Sigmoid colon (tissue), 7 donors: ENCODE data around the gene BCAS3. TPM values are rescaled to one million over a fixed set of nuclear protein-coding genes. Genes with fewer than 3 reads are reported as not detected.

Source experiments
- DNase-seq: peaks from one replicate; pipeline ENCODE4 v3.0.0-alpha.2; 2019
- H3K27ac ChIP-seq, 4 donors: fragments of 200-600 bp; sonication (generic); one replicate each; pipeline ENCODE4 v1.5.1; 2016 to 2019; ENCODE audit warnings: mild to moderate bottlenecking in 1 of 4
- H3K27me3 ChIP-seq, 3 donors: fragments of 200-600 bp; sonication (generic); one replicate each; pipeline ENCODE4 v1.5.1; 2019; ENCODE audit warnings: mild to moderate bottlenecking in 1 of 3
- H3K36me3 ChIP-seq, 4 donors: fragments of 200-600 bp; sonication (generic); one replicate each; pipeline ENCODE4 v1.5.1; 2016 to 2019
- H3K4me1 ChIP-seq, 4 donors: fragments of 200-600 bp; sonication (generic); one replicate each; pipeline ENCODE4 v1.5.1; 2017 to 2019
- H3K4me3 ChIP-seq, 4 donors: fragments of 200-600 bp; sonication (generic); one replicate each; pipeline ENCODE4 v1.5.1; 2017 to 2019; ENCODE audit warnings: mild to moderate bottlenecking in 2 of 4, moderate library complexity in 1 of 4
- H3K9me3 ChIP-seq, 4 donors: fragments of 200-600 bp in 3 of 4; sonication (generic) in 3 of 4; one replicate each; pipeline versions ENCODE4 v1.5.1 to v1.6.1; 2013 to 2019
- CTCF ChIP-seq, 4 experiments: fragments of 450-650 bp in 3 of 4; fragments of 200-600 bp in 1 of 4; IDR thresholded peaks; one replicate each; pipeline ENCODE4 v1.5.1; 2016 to 2019; ENCODE audit warnings: antibody characterized with exemption in 4 of 4, mild to moderate bottlenecking in 3 of 4, moderate library complexity in 2 of 4
- EP300 ChIP-seq, 4 donors: sonication (generic); formaldehyde crosslinking; IDR thresholded peaks; one replicate each; pipeline ENCODE4 v1.6.1; 2017; ENCODE audit warnings: antibody characterized with exemption in 4 of 4
- POLR2A ChIP-seq, 2 donors: fragments of 450-650 bp; IDR thresholded peaks; one replicate each; pipeline ENCODE4 v1.6.1; 2016; ENCODE audit warnings: antibody characterized with exemption in 2 of 2, mild to moderate bottlenecking in 2 of 2, moderate library complexity in 2 of 2
- POLR2AphosphoS5 ChIP-seq, 4 donors: sonication (generic); formaldehyde crosslinking; IDR thresholded peaks; one replicate each; pipeline ENCODE4 v1.6.1; 2017; ENCODE audit warnings: antibody characterized with exemption in 4 of 4
- WGBS, 2 donors: extraction: QIAGEN DNeasy Blood & Tissue Kit; methylation state at CpG; one replicate each; pipeline ENCODE4 v1.1.7; 2013; 5-methylcytosine and 5-hydroxymethylcytosine counted together
- intact Hi-C: fragments of 100-400 bp; cut with DNase I; formaldehyde crosslinking; loops from one replicate; pipeline ENCODE4 v1.15.1; 2023
- polyA plus RNA-seq, 3 donors: library from polyadenylated mRNA; stranded (reverse); fragments of 200-250 nt; gene quantifications; one replicate each; pipeline ENCODE4 v1.2.3, GENCODE V29; 2013
- total RNA-seq, 4 donors: library from RNA; depleted of rRNA; stranded (reverse); fragments of >200 nt; gene quantifications; one replicate each; pipeline ENCODE4 v1.1.0, GENCODE V29; 2016
- donor health status: healthy with polysubstance abuse.
- donor health status: Bipolar disorder and iron deficiency.
- donor health status: healthy.

The BCAS3 gene
- total and polyA plus RNA-seq, 7 donors = 6.3 to 38.5 (median 28.5) TPM

- no peaks in the 10 kb centered on the region for H3K9me3 ChIP-seq
- no peak overlapping the region for H3K4me3 ChIP-seq
- WGBS, 2 donors = 8 to 48% methylated on average over 1 of the region's 1 CpG
- no peaks in the 10 kb centered on the region for H3K27me3 ChIP-seq
- intact Hi-C loops = loop anchor here (10.0 kb wide), 1 partner anchor 207 kb away; no protein-coding TSS in a partner anchor
- H3K27ac ChIP-seq = no peak overlapping the region
- peak; percentile 78 for DNase-seq
- H3K36me3 ChIP-seq = peaks cover 0 to 20% (median 0%) of the 10 kb centered on the region in 4 donors
- H3K4me1 ChIP-seq = peaks cover 0 to 22% (median 9%) of the 10 kb centered on the region in 4 donors
- peak in 2 of 4 donors; percentile 70 to 75 for TF ChIP-seq POLR2AphosphoS5 (IDR thresholded peaks at IDR 0.05)
- peak in 3 of 4 experiments; percentile 24 to 44 (median 32) for TF ChIP-seq CTCF (IDR thresholded peaks at IDR 0.05)
- no peak for TF ChIP-seq EP300 (IDR thresholded peaks at IDR 0.05)
- TF ChIP-seq POLR2A (IDR thresholded peaks at IDR 0.05) = no peak
These were observed 35.8 kb upstream of the BCAS3 start for GRCh38 chr17:60641810-60642220.

DNA sequence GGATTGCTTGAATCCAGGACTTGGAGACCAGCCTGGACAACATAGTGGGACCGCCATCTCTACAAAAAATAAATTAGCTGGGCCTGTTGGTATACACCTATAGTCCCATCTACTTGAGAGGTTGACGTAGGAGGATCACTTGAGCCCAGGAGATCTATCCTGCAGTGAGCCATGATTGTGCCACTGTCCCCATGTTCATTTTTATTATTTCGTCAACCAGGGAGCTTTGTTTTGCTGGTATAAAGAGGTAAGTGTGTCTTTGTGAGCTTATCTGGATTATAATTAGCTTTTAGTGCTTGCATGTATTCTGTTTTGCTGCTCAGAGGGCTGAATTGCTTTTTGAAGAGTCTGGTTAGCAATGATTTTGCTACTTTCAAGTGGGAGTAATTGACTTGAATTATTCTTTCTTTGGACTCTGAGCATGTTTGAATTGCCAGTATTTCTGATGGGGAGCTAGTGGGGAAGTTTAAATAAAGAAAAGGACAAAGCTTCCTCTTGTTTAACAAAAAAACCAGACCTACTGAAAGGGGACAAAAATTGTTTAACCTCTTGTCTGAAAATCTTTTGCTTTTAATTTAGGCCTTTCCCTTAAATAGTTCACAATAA, 31.6 kb upstream of the BCAS3 start:
- Histone ChIP-seq H3K9me3 (no peaks in the 10 kb centered on the region), H3K27ac (no peak overlapping the region), H3K27me3 (no peaks in the 10 kb centered on the region), H3K4me1 (peaks cover 0 to 19% (median 9%) of the 10 kb centered on the region in 4 donors), H3K4me3 (no peak overlapping the region), H3K36me3 (peaks cover 8 to 41% (median 21%) of the 10 kb centered on the region in 4 donors)
- 77 to 92% methylated on average over 3 of the region's 3 CpGs for WGBS, 2 donors
- TF ChIP-seq POLR2A (IDR thresholded peaks at IDR 0.05) (no peak), EP300 (IDR thresholded peaks at IDR 0.05) (no peak), POLR2AphosphoS5 (IDR thresholded peaks at IDR 0.05) (no peak), CTCF (IDR thresholded peaks at IDR 0.05) (no peak)
- intact Hi-C loops = loop anchor here (10.0 kb wide), 1 partner anchor 211 kb away; no protein-coding TSS in a partner anchor
- no peak for DNase-seq

DNA sequence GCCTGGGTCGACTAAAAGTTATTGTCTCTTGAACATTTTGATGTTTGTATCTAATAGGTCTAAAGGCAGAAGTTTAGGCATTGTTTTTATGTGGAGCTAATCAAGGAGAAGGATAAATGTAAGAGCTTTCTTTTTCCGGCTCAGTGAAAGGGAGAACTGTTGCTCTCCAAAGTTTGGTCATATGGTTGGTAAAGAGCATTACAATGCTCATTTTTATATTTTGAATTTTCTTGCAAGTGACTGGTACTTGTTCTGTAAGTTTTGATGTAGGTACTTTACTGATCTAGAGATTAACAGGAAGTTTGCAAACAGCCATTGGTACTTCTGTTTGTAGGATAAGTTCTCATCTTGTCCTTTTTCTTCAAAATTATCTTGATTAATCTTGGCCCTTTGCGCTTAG, 30.9 kb upstream of the BCAS3 start:
- Histone ChIP-seq H3K36me3 (peaks cover 8 to 48% (median 21%) of the 10 kb centered on the region in 4 donors), H3K4me3 (no peak overlapping the region), H3K9me3 (no peaks in the 10 kb centered on the region), H3K27ac (no peak overlapping the region), H3K4me1 (peaks cover 0 to 17% (median 7%) of the 10 kb centered on the region in 4 donors), H3K27me3 (no peaks in the 10 kb centered on the region)
- DNase-seq = no peak
- intact Hi-C loops = loop anchor here (10.0 kb wide), 1 partner anchor 212 kb away; no protein-coding TSS in a partner anchor
- no peak for TF ChIP-seq EP300 (IDR thresholded peaks at IDR 0.05)
- WGBS, 2 donors = 68 to 77% methylated on average over 3 of the region's 3 CpGs

DNA sequence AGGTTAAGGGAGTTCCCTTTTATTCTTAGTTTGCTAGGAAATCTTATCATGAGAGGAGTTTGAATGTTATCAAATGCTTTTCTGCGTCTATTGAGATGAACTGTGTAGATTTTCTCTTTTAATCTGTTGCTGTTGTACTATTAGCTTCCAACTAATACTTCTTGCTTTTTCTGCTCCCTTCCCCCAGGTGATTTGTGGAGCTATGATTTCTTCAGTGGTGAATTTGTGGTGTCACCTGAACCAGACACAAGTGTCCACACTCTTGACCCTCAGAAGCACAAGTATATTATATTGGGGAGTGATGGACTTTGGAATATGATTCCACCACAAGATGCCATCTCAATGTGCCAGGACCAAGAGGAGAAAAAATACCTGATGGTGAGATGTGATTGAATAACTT, 29.9 kb upstream of the BCAS3 start:
- 98 to 100% methylated on average over 1 of the region's 1 CpG for WGBS, 2 donors
- Histone ChIP-seq H3K36me3 (peaks cover 8 to 51% (median 21%) of the 10 kb centered on the region in 4 donors), H3K27me3 (no peaks in the 10 kb centered on the region), H3K27ac (no peak overlapping the region), H3K9me3 (no peaks in the 10 kb centered on the region), H3K4me3 (no peak overlapping the region), H3K4me1 (peaks cover 0 to 10% (median 5%) of the 10 kb centered on the region in 4 donors)
- DNase-seq = no peak
- no peak for TF ChIP-seq POLR2AphosphoS5 (IDR thresholded peaks at IDR 0.05)
- intact Hi-C loops = loop anchor here (10.0 kb wide), 1 partner anchor 213 kb away; no protein-coding TSS in a partner anchor

GRCh38 chr17:60652454-60653247, 25.0 kb upstream of the BCAS3 start:
- H3K4me1 ChIP-seq = no peaks in the 10 kb centered on the region
- no peaks in the 10 kb centered on the region for H3K27me3 ChIP-seq
- no peak overlapping the region for H3K4me3 ChIP-seq
- DNase-seq = no peak
- H3K27ac ChIP-seq = no peak overlapping the region
- 57 to 83% methylated on average over 2 of the region's 2 CpGs for WGBS, 2 donors
- H3K36me3 ChIP-seq = peaks cover 8 to 57% (median 21%) of the 10 kb centered on the region in 4 donors
- no peaks in the 10 kb centered on the region for H3K9me3 ChIP-seq
- intact Hi-C loops = no loop called here
- TF ChIP-seq POLR2AphosphoS5 (IDR thresholded peaks at IDR 0.05) (no peak), POLR2A (IDR thresholded peaks at IDR 0.05) (no peak), EP300 (IDR thresholded peaks at IDR 0.05) (no peak), CTCF (IDR thresholded peaks at IDR 0.05) (no peak)
